ENCODE results near the gene EXOC2. TPM values are rescaled to one million over a fixed set of nuclear protein-coding genes. Genes with fewer than 3 reads are reported as not detected.
"Not testable (repeated sequence)": the region's sequence is repeated elsewhere in the genome, so short reads cannot be mapped to it uniquely, and the experiment has no call there.

The EXOC2 gene
- total RNA-seq, 1 experiment from 2014 or later, result 45.7 TPM

- no peak overlapping the region for H3K27ac Mint-ChIP-seq
- DNase-seq (ENCODE audit: low spot score), result no peak
- H3K27me3 Mint-ChIP-seq (ENCODE audit: low read depth), result no peaks in the 10 kb centered on the region
- H3K36me3 Mint-ChIP-seq, result peaks cover 31% of the 10 kb centered on the region
- H3K4me3 Mint-ChIP-seq, result no peak overlapping the region
- no peak for ATAC-seq
- peaks cover 39% of the 10 kb centered on the region for H3K4me1 Mint-ChIP-seq
- POLR2A ChIA-PET, result interaction anchor here (0.6 kb wide), 1 partner anchor 112 kb away, joined by 6 read pairs; no protein-coding TSS in a partner anchor
- peaks cover 25% of the 10 kb centered on the region for H3K9me3 Mint-ChIP-seq
- CTCF ChIA-PET, result no interaction called here
- TF ChIP-seq ZNF232 (CRISPR knock-in tag; IDR thresholded peaks at IDR 0.05) (no peak), TCF7 (CRISPR knock-in tag; IDR thresholded peaks at IDR 0.05; ENCODE audit: low read depth) (no peak)
Measured at GRCh38 chr6:665403-666267, 27.3 kb downstream of the EXOC2 start.

GRCh38 chr6:663788-664187, 29.2 kb downstream of the EXOC2 start:
- H3K27ac Mint-ChIP-seq, result not testable (repeated sequence)

GRCh38 chr6:659716-660581, 33.0 kb downstream of the EXOC2 start:
- Mint-ChIP-seq H3K4me3 (peak overlapping the region; percentile 33), H3K27me3 (ENCODE audit: low read depth) (no peaks in the 10 kb centered on the region), H3K27ac (peak overlapping the region; percentile 94), H3K4me1 (peaks cover 84% of the 10 kb centered on the region), H3K9me3 (peaks cover 8% of the 10 kb centered on the region), H3K36me3 (peaks cover 4% of the 10 kb centered on the region)
- DNase-seq (ENCODE audit: low spot score) (peak; percentile 75), ATAC-seq (peak; percentile 62)
- CTCF ChIA-PET, result interaction anchor here (0.9 to 3.3 kb wide), 12 partner anchors 10 to 67 kb away, joined by 3 to 19 read pairs (median 7); partner anchors contain the start of gene EXOC2
- TF ChIP-seq TEAD4 (CRISPR knock-in tag; IDR thresholded peaks at IDR 0.05), result no peak
- no peak for TF ChIP-seq RELA (CRISPR knock-in tag; IDR thresholded peaks at IDR 0.05; ENCODE audit: borderline replicate concordance)
- 0 out of 2 replicates have a peak, but pooled peaks have one; percentile 50 for TF ChIP-seq NFE2L1 (CRISPR knock-in tag; IDR thresholded peaks at IDR 0.05)
- POLR2A ChIA-PET, result interaction anchor here (1.4 kb wide), 1 partner anchor 21 kb away, joined by 4 read pairs; no protein-coding TSS in a partner anchor

More at GRCh38 chr6:663788-664187, 29.2 kb downstream of the EXOC2 start:
- POLR2A ChIA-PET; ATAC-seq; H3K27me3 Mint-ChIP-seq (ENCODE audit: low read depth); DNase-seq (ENCODE audit: low spot score); H3K4me3 Mint-ChIP-seq; CTCF ChIA-PET: not testable (repeated sequence)
- peaks cover 25% of the 10 kb centered on the region for H3K36me3 Mint-ChIP-seq
- peaks cover 55% of the 10 kb centered on the region for H3K4me1 Mint-ChIP-seq
- H3K9me3 Mint-ChIP-seq, result peaks cover 25% of the 10 kb centered on the region

GRCh38 chr6:658244-658643, 34.7 kb downstream of the EXOC2 start:
- Mint-ChIP-seq H3K4me1 (peaks cover 76% of the 10 kb centered on the region), H3K27me3 (ENCODE audit: low read depth) (no peaks in the 10 kb centered on the region), H3K4me3 (no peak overlapping the region), H3K36me3 (peaks cover 10% of the 10 kb centered on the region), H3K27ac (peak overlapping the region; percentile 58), H3K9me3 (peaks cover 5% of the 10 kb centered on the region)
- ATAC-seq, result no peak
- ChIA-PET CTCF (interaction anchor here (1.6 kb wide), 1 partner anchor 64 kb away, joined by 5 read pairs; no protein-coding TSS in a partner anchor), POLR2A (no interaction called here)
- no peak for DNase-seq (ENCODE audit: low spot score)
- TF ChIP-seq FOXP4 (CRISPR knock-in tag; IDR thresholded peaks at IDR 0.05) (no peak), ATF1 (CRISPR knock-in tag; IDR thresholded peaks at IDR 0.05) (no peak), NFE2L1 (CRISPR knock-in tag; IDR thresholded peaks at IDR 0.05) (no peak), ZNF396 (CRISPR knock-in tag; IDR thresholded peaks at IDR 0.05; ENCODE audit: borderline replicate concordance) (no peak), ZNF263 (CRISPR knock-in tag; IDR thresholded peaks at IDR 0.05; ENCODE audit: low read depth) (no peak), ZNF532 (CRISPR knock-in tag; IDR thresholded peaks at IDR 0.05; ENCODE audit: borderline replicate concordance) (no peak), ATF2 (CRISPR knock-in tag; IDR thresholded peaks at IDR 0.05; ENCODE audit: borderline replicate concordance, low read depth) (no peak), ETV6 (CRISPR knock-in tag; IDR thresholded peaks at IDR 0.05) (no peak), ATF3 (CRISPR knock-in tag; conservative IDR thresholded peaks at IDR 0.05) (no peak), ZBTB43 (CRISPR knock-in tag; IDR thresholded peaks at IDR 0.05) (no peak), CREM (CRISPR knock-in tag; IDR thresholded peaks at IDR 0.05) (no peak), TEAD4 (CRISPR knock-in tag; IDR thresholded peaks at IDR 0.05) (no peak)

All from WTC11 (cell line).